ENCODE data around the gene SDF2. TPM values are rescaled to one million over a fixed set of nuclear protein-coding genes. Genes with fewer than 3 reads are reported as not detected.

Gene SDF2
- total and polyA plus RNA-seq, 9 of the 15 experiments (the other 6 are each of a cell fraction or from before 2014, with no cell fraction given): 41.2 to 132 (median 65.6) TPM

DNA sequence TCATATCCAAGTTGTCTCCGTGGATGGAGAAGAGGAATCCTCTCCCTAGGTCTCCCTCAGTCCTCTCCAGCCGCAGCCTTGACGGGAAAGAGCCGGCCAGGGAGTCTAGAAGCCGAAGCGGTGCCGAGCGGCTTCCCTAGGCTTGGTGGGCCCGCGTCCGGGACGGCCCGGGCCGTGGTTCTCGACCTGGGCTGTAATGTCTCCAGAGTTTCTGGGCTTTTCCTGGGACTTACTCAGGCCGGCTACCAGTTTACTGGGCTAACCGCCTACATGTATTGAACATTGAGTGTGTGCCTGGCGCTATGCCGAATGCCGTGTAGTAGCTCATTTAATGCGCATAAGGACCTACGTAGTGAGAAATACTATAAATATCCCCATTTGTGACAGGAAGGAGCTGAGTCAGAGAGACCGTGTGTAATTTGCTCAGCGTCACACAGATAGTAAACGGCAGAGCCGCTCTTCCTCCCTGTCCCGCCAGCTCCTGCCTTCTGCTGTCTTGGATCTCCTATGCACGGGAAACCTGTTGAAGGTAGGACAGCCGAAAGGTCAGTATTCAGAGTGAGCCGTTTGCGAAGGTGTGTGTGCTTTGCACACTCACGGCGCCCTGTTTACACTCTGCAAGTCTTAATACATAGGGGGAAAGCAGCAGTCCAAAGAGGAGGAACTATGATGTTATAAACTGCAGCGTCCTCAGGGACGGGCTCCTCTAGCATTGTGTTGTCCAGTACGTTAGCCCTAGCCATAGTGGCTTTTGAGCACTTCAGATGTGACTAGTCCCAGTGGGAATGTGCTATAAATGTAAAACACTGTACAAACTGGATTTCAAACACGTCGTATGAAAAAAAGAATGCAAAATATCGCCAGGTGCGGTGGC, 62.2 kb downstream of the SDF2 start (continued):
- TF ChIP-seq, protein P1, sequence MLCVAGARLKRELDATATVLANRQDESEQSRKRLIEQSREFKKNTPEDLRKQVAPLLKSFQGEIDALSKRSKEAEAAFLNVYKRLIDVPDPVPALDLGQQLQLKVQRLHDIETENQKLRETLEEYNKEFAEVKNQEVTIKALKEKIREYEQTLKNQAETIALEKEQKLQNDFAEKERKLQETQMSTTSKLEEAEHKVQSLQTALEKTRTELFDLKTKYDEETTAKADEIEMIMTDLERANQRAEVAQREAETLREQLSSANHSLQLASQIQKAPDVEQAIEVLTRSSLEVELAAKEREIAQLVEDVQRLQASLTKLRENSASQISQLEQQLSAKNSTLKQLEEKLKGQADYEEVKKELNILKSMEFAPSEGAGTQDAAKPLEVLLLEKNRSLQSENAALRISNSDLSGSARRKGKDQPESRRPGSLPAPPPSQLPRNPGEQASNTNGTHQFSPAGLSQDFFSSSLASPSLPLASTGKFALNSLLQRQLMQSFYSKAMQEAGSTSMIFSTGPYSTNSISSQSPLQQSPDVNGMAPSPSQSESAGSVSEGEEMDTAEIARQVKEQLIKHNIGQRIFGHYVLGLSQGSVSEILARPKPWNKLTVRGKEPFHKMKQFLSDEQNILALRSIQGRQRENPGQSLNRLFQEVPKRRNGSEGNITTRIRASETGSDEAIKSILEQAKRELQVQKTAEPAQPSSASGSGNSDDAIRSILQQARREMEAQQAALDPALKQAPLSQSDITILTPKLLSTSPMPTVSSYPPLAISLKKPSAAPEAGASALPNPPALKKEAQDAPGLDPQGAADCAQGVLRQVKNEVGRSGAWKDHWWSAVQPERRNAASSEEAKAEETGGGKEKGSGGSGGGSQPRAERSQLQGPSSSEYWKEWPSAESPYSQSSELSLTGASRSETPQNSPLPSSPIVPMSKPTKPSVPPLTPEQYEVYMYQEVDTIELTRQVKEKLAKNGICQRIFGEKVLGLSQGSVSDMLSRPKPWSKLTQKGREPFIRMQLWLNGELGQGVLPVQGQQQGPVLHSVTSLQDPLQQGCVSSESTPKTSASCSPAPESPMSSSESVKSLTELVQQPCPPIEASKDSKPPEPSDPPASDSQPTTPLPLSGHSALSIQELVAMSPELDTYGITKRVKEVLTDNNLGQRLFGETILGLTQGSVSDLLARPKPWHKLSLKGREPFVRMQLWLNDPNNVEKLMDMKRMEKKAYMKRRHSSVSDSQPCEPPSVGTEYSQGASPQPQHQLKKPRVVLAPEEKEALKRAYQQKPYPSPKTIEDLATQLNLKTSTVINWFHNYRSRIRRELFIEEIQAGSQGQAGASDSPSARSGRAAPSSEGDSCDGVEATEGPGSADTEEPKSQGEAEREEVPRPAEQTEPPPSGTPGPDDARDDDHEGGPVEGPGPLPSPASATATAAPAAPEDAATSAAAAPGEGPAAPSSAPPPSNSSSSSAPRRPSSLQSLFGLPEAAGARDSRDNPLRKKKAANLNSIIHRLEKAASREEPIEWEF (CRISPR knock-in tag; IDR thresholded peaks at IDR 0.05): no peak
- TF ChIP-seq CREBBP (IDR thresholded peaks at IDR 0.05; ENCODE audit: low read depth, low read length) (no peak), ZFP36 (IDR thresholded peaks at IDR 0.05; ENCODE audit: low read depth, low read length, partially characterized antibody) (peak; percentile 49), ZNF707 (CRISPR knock-in tag; conservative IDR thresholded peaks at IDR 0.05) (no peak), BRD4 (IDR thresholded peaks at IDR 0.05) (no peak), NFXL1 (CRISPR knock-in tag; IDR thresholded peaks at IDR 0.05) (no peak), ZNF644 (tag; IDR thresholded peaks at IDR 0.05; ENCODE audit: low read depth) (no peak), ARID3B (CRISPR knock-in tag; IDR thresholded peaks at IDR 0.05; ENCODE audit: borderline replicate concordance) (no peak), YY1 (IDR thresholded peaks at IDR 0.05; ENCODE audit: borderline replicate concordance in 1 of 3, control insufficient read depth in 1 of 3, extremely low read depth in 1 of 3, insufficient read depth in 3 of 3, insufficient read length in 1 of 3, insufficient replicate concordance in 2 of 3, low read depth in 1 of 3, low read length in 2 of 3) (peak in 1 of 3 experiments; percentile 31), SNRNP70 (optimal IDR thresholded peaks at IDR 0.05; ENCODE audit: low read depth, low read length) (no peak), FOXM1 (IDR thresholded peaks at IDR 0.05; ENCODE audit: low read depth) (no peak; the same call in 1 of the 2 replicates), FOXM1 (CRISPR knock-in tag; IDR thresholded peaks at IDR 0.05; ENCODE audit: low read depth) (no peak), CSDE1 (IDR thresholded peaks at IDR 0.05) (no peak; a peak in 1 of 4 replicates), DNMT1 (IDR thresholded peaks at IDR 0.05) (peak; percentile 50; the same call in 1 of the 2 replicates)
- TF ChIP-seq, protein P2, sequence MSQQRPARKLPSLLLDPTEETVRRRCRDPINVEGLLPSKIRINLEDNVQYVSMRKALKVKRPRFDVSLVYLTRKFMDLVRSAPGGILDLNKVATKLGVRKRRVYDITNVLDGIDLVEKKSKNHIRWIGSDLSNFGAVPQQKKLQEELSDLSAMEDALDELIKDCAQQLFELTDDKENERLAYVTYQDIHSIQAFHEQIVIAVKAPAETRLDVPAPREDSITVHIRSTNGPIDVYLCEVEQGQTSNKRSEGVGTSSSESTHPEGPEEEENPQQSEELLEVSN (IDR thresholded peaks at IDR 0.05; ENCODE audit: borderline replicate concordance in 1 of 2, extremely low read depth in 1 of 2, insufficient read depth in 1 of 2, insufficient read length in 1 of 2, low read depth in 1 of 2, low read length in 1 of 2, poor library complexity in 1 of 2, severe bottlenecking in 1 of 2): peak in 1 of 2 experiments; percentile 74
- TF ChIP-seq, protein P3, sequence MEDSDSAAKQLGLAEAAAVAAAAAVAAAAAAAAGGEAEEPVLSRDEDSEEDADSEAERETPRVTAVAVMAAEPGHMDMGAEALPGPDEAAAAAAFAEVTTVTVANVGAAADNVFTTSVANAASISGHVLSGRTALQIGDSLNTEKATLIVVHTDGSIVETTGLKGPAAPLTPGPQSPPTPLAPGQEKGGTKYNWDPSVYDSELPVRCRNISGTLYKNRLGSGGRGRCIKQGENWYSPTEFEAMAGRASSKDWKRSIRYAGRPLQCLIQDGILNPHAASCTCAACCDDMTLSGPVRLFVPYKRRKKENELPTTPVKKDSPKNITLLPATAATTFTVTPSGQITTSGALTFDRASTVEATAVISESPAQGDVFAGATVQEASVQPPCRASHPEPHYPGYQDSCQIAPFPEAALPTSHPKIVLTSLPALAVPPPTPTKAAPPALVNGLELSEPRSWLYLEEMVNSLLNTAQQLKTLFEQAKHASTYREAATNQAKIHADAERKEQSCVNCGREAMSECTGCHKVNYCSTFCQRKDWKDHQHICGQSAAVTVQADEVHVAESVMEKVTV (CRISPR knock-in tag; IDR thresholded peaks at IDR 0.05): no peak
